ENCODE measurements around the gene CCDC9B.

Gene CCDC9B

DNA sequence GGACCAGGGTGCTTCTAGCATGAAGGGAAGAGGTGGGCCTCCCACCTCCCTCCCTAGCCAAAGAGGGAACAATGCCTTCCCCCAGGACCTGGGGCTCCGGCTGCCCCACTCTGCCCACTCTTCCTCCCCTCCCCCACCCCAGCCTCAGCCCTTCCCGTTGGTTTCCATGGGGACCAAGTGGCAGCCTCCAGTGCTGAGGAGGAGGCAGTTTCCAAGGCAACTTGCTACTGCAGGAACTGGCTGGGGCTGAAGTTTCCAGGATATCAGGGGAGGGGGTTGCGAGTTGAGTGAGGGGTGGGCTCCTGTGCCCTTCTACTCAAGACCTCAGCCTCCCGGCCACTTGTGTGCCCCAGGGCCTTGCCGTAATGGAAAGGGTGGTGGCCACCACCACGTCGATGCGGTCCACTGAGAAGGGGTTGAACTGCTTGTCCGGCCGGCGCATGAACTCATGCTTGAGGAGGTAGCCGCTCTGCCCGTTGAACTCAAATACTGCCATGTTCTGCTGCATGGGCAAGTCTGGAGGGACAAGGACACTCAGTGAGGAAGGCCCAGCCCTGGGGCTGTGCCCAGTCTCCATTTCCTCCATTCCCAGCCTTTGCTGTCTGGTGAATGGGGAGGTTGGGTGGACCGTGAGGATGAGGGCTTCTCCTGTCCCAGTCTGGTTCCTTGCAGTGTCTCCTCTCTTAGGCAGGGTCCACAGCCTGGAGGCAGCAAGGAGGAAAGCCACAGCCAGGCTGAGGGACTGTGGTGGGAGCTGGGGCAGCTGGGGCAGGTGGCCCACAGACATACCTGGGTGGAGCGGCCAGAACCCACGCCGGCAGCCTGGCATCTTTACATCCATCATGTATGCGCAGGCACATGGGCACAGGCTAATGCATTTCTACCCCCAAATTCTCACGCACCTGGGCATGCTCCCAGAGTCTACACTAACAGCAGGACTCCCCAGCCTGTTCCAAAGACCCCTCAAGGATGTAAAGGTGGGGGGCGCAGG lies 46.5 kb downstream of the CCDC9B start:
- Histone ChIP-seq H3K36me3 (ENCODE audit: insufficient read depth, insufficient read length, low read length) (no peaks in the 10 kb centered on the region), H3K27me3 (ENCODE audit: insufficient read depth, insufficient read length) (peaks cover 26% of the 10 kb centered on the region), H3K4me3 (ENCODE audit: insufficient read length, low read depth) (no peak overlapping the region), H3K9ac (ENCODE audit: insufficient read length, low read depth) (no peak overlapping the region), H3K4me1 (ENCODE audit: insufficient read depth, insufficient read length) (peaks cover 4% of the 10 kb centered on the region), H3K9me3 (ENCODE audit: insufficient read depth, low read length) (no peaks in the 10 kb centered on the region)
- no peak for DNase-seq (ENCODE audit: low read depth, low spot score)
- TF ChIP-seq YY1 (IDR thresholded peaks at IDR 0.05; ENCODE audit: insufficient read depth, insufficient read length) (no peak), SUZ12 (IDR thresholded peaks at IDR 0.05; ENCODE audit: extremely low read depth, insufficient read depth, insufficient read length) (no peak), ZNF274 (IDR thresholded peaks at IDR 0.05; ENCODE audit: low read depth, low read length) (no peak)

DNA sequence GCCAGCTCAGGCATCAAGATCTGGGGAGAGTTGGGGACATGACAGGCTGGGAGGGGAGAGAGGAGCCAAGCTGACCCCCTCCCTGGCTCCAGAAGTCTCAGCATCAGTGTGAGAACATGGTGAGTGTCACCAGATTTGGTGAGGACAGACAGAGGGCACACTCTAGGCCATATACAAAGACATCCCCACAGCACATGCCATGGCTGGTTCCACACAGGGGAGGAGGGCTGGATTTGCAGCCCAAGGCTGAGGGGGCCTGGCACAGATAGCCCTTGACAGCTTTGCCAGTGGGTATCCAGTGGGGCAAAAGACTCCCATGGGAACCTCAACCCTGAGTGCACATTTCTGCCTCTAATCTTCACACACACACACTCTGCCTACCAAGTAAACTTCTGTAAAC lies 47.7 kb downstream of the CCDC9B start:
- Histone ChIP-seq H3K36me3 (ENCODE audit: insufficient read depth, insufficient read length, low read length) (peaks cover 5% of the 10 kb centered on the region), H3K4me3 (ENCODE audit: insufficient read length, low read depth) (no peak overlapping the region), H3K9me3 (ENCODE audit: insufficient read depth, low read length) (no peaks in the 10 kb centered on the region), H3K27me3 (ENCODE audit: insufficient read depth, insufficient read length) (peaks cover 26% of the 10 kb centered on the region), H3K4me1 (ENCODE audit: insufficient read depth, insufficient read length) (peaks cover 4% of the 10 kb centered on the region), H3K9ac (ENCODE audit: insufficient read length, low read depth) (no peak overlapping the region)
- no peak for DNase-seq (ENCODE audit: low read depth, low spot score)
- TF ChIP-seq YY1 (IDR thresholded peaks at IDR 0.05; ENCODE audit: insufficient read depth, insufficient read length) = no peak
- TF ChIP-seq SUZ12 (IDR thresholded peaks at IDR 0.05; ENCODE audit: extremely low read depth, insufficient read depth, insufficient read length) = no peak
- no peak for TF ChIP-seq ZNF274 (IDR thresholded peaks at IDR 0.05; ENCODE audit: low read depth, low read length)

DNA sequence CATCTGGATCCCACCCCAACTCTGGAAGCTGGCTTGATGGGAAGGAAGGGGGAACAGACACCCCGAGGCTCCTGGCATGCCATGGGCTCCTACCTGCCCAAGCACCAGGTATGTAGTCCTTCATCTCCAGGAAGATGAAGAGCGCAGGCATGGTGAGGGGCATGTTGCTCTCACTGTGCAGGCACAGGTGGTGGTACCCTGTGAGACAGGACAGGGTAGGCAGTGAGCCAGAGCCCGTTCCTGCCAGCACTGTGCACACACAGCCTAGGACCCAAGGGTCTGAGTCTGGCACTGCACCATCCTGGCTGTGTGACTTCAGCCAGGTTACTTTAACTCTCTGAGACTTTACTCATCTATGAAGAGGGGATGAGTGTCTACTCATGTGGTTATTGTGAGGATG lies 48.5 kb downstream of the CCDC9B start:
- Histone ChIP-seq H3K9ac (ENCODE audit: insufficient read length, low read depth) (no peak overlapping the region), H3K4me3 (ENCODE audit: insufficient read length, low read depth) (no peak overlapping the region), H3K9me3 (ENCODE audit: insufficient read depth, low read length) (no peaks in the 10 kb centered on the region), H3K36me3 (ENCODE audit: insufficient read depth, insufficient read length, low read length) (peaks cover 5% of the 10 kb centered on the region), H3K4me1 (ENCODE audit: insufficient read depth, insufficient read length) (peaks cover 5% of the 10 kb centered on the region), H3K27me3 (ENCODE audit: insufficient read depth, insufficient read length) (peaks cover 26% of the 10 kb centered on the region)
- TF ChIP-seq SUZ12 (IDR thresholded peaks at IDR 0.05; ENCODE audit: extremely low read depth, insufficient read depth, insufficient read length) (no peak), YY1 (IDR thresholded peaks at IDR 0.05; ENCODE audit: insufficient read depth, insufficient read length) (no peak)
- no peak for DNase-seq (ENCODE audit: low read depth, low spot score)

DNA sequence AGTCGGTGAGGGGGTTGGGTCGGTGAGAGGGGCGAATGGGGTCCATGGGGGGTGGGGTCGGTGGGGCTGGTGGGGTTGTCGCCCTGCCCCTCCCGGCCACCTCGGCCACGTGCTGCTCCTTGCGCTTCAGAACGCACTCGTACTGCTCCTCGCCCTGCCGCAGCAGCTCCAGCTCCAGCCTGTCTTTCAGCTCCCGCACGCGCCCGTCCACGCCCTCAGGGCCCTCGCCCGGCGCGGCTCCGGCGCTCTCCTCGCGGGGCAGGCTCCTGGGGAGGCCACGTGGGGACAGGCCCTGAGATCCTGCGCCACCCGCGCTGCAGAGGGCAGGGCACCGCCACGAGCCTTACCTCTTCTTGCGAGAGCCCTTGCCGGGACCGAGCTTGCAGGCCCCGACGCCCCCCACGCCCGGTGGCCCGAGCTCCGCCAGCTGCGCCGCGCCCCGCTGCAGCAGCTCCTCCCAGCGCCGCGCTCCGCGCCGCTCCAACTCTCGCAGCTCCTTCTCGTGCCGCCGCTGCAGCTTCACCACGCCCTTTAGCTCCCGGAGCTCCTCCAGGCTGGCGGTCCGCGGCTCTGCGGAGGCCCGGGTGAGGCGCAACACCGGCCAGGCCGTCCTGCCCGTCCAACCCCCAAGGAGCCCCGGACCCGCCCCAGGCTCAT lies 49.7 kb downstream of the CCDC9B start:
- Histone ChIP-seq H3K9me3 (ENCODE audit: insufficient read depth, low read length) (no peaks in the 10 kb centered on the region), H3K27me3 (ENCODE audit: insufficient read depth, insufficient read length) (peaks cover 26% of the 10 kb centered on the region), H3K4me3 (ENCODE audit: insufficient read length, low read depth) (peak overlapping the region; percentile 30), H3K9ac (ENCODE audit: insufficient read length, low read depth) (peak overlapping the region; percentile 81), H3K4me1 (ENCODE audit: insufficient read depth, insufficient read length) (peaks cover 16% of the 10 kb centered on the region), H3K36me3 (ENCODE audit: insufficient read depth, insufficient read length, low read length) (peaks cover 5% of the 10 kb centered on the region)
- TF ChIP-seq SUZ12 (IDR thresholded peaks at IDR 0.05; ENCODE audit: extremely low read depth, insufficient read depth, insufficient read length) = no peak
- TF ChIP-seq ZNF274 (IDR thresholded peaks at IDR 0.05; ENCODE audit: low read depth, low read length) = no peak
- no peak for TF ChIP-seq YY1 (IDR thresholded peaks at IDR 0.05; ENCODE audit: insufficient read depth, insufficient read length)
- no peak for DNase-seq (ENCODE audit: low read depth, low spot score)

DNA sequence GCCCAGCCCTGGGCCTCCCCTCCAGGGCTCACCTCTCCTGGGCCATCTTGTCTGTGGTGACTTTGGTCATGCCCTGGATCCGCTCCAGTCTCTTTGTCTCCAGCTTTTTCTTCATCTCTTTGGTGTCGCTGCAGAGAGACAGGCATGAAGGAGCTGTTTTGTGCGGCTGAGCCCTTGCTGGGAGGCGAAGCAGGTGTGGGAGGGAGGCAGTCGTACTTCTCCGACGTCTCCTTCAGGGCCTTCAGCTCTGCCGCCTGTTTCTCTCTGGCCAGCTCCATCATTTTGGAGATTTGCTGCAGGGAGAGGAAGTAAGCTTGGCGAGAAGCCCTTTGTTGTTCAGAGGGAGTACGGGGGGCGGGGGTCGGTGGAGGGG lies 50.2 kb downstream of the CCDC9B start:
- Histone ChIP-seq H3K36me3 (ENCODE audit: insufficient read depth, insufficient read length, low read length) (peaks cover 5% of the 10 kb centered on the region), H3K27me3 (ENCODE audit: insufficient read depth, insufficient read length) (peaks cover 26% of the 10 kb centered on the region), H3K9ac (ENCODE audit: insufficient read length, low read depth) (no peak overlapping the region), H3K4me1 (ENCODE audit: insufficient read depth, insufficient read length) (peaks cover 17% of the 10 kb centered on the region), H3K9me3 (ENCODE audit: insufficient read depth, low read length) (no peaks in the 10 kb centered on the region), H3K4me3 (ENCODE audit: insufficient read length, low read depth) (no peak overlapping the region)
- no peak for DNase-seq (ENCODE audit: low read depth, low spot score)
- TF ChIP-seq YY1 (IDR thresholded peaks at IDR 0.05; ENCODE audit: insufficient read depth, insufficient read length) (no peak), ZNF274 (IDR thresholded peaks at IDR 0.05; ENCODE audit: low read depth, low read length) (no peak), SUZ12 (IDR thresholded peaks at IDR 0.05; ENCODE audit: extremely low read depth, insufficient read depth, insufficient read length) (no peak)

DNA sequence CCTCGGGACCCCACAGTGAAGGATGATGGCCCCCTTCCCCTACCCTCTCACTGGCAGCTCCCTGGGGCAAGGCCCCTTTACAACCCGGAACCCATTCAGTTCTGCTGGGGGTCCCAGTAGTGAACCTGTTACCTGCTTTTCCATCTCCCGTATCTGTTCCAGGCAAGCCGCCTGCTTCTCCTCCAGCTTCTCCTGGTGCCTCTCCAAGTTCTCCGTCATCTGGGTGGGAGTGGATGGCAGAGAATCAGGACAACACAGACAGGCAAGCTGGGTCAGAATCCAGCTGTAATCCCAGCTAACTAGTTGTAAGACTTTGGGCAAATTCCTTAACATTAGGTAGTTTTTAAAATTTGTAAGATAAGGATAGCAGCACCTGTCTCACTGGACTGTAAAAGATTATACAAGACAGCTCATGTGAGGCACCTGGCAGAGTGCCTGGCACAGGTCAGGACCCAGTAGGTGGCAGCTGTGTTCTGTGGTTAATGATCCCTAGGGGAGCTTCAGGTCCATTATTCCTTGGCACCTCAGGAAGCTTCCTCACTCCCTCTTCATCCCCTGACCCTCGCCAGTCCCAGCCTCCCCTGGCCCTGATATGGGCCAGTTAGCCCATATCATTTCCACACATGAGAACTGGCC lies 51.5 kb downstream of the CCDC9B start:
- H3K27me3 ChIP-seq (ENCODE audit: insufficient read depth, insufficient read length) = peaks cover 26% of the 10 kb centered on the region
- TF ChIP-seq SUZ12 (IDR thresholded peaks at IDR 0.05; ENCODE audit: extremely low read depth, insufficient read depth, insufficient read length) (no peak), ZNF274 (IDR thresholded peaks at IDR 0.05; ENCODE audit: low read depth, low read length) (no peak), YY1 (IDR thresholded peaks at IDR 0.05; ENCODE audit: insufficient read depth, insufficient read length) (no peak)
- no peak overlapping the region for H3K4me3 ChIP-seq (ENCODE audit: insufficient read length, low read depth)
- no peak for DNase-seq (ENCODE audit: low read depth, low spot score)
- H3K9ac ChIP-seq (ENCODE audit: insufficient read length, low read depth) = no peak overlapping the region
- peaks cover 21% of the 10 kb centered on the region for H3K4me1 ChIP-seq (ENCODE audit: insufficient read depth, insufficient read length)
- no peaks in the 10 kb centered on the region for H3K9me3 ChIP-seq (ENCODE audit: insufficient read depth, low read length)
- H3K36me3 ChIP-seq (ENCODE audit: insufficient read depth, insufficient read length, low read length) = peaks cover 5% of the 10 kb centered on the region

DNA sequence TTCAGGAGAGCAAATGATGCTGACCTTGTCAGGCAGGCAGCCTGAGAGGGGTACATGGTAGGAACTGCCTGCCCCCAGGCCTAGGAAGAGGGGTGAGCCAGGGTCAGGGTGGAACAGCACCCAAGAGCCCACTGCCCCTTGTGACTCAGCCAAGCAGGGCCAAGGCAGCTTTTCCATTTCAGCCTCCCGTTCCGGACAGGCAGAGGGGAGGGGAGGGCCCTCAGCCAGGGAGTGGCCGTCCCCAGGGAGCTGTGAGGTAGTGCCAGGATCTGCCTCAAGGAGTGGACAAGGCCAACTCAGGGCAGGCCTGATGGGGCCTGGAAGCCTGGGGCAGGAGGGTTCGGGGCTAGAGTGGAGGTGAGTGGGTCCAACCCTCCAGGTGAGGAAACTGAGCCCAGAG lies 52.8 kb downstream of the CCDC9B start:
- Histone ChIP-seq H3K4me3 (ENCODE audit: insufficient read length, low read depth) (no peak overlapping the region), H3K27me3 (ENCODE audit: insufficient read depth, insufficient read length) (peaks cover 34% of the 10 kb centered on the region), H3K4me1 (ENCODE audit: insufficient read depth, insufficient read length) (peaks cover 19% of the 10 kb centered on the region), H3K9ac (ENCODE audit: insufficient read length, low read depth) (no peak overlapping the region), H3K9me3 (ENCODE audit: insufficient read depth, low read length) (no peaks in the 10 kb centered on the region), H3K36me3 (ENCODE audit: insufficient read depth, insufficient read length, low read length) (peaks cover 5% of the 10 kb centered on the region)
- TF ChIP-seq ZNF274 (IDR thresholded peaks at IDR 0.05; ENCODE audit: low read depth, low read length) (no peak), YY1 (IDR thresholded peaks at IDR 0.05; ENCODE audit: insufficient read depth, insufficient read length) (no peak), SUZ12 (IDR thresholded peaks at IDR 0.05; ENCODE audit: extremely low read depth, insufficient read depth, insufficient read length) (no peak)
- no peak for DNase-seq (ENCODE audit: low read depth, low spot score)
